ENCODE data around the gene CILP2.

Gene CILP2

DNA sequence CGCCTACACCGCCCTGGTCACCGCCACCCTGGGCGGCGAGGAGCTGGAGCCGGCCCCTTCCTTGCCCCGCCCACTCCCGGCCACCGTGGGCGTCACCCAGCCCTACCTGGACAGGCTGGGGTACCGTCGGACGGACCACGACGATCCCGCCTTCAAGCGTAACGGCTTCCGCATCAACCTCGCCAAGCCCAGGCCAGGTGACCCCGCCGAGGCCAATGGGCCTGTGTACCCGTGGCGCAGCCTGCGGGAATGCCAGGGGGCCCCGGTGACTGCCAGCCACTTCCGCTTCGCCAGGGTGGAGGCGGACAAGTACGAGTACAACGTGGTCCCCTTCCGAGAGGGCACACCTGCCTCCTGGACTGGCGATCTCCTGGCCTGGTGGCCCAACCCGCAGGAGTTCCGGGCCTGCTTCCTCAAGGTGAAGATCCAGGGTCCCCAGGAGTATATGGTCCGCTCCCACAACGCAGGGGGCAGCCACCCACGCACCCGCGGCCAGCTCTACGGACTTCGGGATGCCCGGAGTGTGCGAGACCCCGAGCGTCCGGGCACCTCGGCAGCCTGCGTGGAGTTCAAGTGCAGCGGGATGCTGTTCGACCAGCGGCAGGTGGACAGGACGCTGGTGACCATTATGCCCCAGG is 7.0 kb downstream of the CILP2 start:
- DNase-seq (ENCODE audit: low read depth, low spot score): no peak

DNA sequence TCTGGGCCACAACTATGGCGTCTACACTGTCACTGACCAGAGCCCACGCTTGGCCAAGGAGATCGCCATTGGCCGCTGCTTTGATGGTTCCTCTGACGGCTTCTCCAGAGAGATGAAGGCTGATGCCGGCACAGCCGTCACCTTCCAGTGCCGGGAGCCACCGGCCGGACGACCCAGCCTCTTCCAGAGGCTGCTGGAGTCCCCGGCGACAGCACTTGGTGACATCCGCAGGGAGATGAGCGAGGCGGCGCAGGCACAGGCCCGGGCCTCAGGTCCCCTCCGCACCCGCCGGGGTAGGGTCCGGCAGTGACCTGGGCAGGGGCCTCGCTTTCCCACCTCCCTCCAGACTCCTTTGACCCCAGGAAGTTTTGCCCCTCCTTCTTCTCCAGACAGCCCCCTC is 7.6 kb downstream of the CILP2 start:
- no peak for DNase-seq (ENCODE audit: low read depth, low spot score)

DNA sequence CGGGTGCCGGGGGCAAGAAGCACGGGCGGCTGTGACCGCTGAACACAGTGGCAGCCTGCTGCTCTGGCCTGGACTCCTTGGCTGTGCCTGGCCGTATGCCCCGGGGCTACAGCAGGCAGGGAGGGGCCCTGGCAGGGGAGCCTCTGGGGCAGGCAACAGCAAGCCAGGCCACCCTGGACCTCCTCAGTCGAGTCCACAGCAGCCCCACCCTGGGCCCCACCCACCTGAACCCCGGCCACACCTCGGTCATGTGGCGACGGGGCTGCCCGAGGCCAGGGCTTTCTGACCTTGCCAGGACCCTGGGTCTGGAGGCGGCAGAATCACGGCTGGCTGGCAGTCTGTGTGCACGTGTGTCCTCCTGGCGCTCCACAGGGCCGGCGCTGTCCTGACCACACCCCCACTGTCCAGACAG is 8.7 kb downstream of the CILP2 start:
- no peak for DNase-seq (ENCODE audit: low read depth, low spot score)

DNA sequence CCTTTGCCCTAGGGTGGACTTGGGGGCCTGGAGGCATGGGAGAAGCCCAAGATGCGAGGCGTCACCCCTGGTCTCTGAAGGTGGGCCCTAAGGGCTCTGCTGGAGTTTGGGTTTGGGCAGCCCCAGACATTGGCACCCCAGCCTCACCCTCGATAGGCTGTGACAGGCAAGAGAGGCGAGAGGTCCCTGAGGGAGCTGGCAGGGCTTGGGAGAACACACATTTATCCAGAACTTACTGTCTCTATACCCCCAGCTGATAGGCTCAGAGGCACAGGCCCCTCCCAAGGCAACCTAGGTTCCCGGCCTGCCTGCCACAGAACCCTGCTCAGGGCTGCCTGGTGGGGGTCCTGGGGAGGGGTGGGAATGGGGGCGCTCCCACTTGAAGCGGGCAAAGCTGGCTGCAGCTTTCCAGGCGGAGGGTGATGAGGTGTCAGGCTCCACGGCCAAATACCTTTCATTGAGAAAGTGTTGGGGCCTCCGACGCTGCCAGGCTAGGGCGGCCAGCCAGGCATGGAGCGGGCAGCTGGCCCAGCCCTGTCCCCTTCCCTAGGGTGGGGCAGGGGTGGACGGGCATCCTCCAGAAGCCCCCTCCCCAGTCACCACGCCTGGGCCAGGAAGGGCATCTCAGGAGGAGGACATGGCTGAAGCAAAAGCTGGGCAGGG is 9.7 kb downstream of the CILP2 start:
- no peak for DNase-seq (ENCODE audit: low read depth, low spot score)

DNA sequence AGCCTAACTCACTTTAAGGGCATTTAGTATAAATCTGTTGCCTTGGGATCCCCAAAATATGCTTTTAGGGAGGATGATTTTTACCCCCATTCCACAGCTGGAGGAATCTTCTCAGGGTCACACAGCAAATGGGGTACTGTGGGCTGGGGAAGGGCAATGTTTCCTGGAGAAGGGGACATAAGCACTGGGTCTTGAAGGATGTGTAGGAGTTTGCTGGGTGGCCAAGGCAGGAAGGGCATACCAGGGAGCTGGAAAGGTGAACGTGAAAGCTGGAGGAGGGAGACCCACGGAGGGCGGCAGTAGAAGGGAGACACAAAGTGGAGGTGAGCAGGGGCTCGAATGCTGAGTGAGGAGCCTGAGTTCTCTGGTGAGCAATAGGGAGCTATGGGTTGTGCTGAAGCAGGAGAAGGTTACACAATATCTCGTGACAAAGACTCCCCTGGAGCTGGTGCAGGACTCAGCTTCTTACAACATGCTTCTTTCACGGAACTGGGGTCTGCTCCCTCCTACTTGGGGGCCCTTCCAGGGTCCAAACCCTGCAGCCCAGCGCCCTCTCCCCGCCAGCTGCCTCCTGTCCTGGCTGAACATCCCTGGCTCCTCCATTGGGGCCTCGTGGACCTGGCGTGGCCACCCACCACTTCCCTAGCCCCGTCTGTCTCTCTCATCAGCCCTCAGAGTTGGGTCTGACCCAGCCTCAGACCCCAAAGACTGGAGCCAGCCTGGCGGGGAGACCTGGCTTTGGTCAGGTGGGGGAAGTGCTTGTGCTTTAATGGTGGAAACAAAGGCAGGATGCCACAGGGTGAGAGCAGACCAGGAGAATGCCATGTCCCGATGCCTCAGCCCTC is 11.1 kb downstream of the CILP2 start:
- no peak for DNase-seq (ENCODE audit: low read depth, low spot score)

DNA sequence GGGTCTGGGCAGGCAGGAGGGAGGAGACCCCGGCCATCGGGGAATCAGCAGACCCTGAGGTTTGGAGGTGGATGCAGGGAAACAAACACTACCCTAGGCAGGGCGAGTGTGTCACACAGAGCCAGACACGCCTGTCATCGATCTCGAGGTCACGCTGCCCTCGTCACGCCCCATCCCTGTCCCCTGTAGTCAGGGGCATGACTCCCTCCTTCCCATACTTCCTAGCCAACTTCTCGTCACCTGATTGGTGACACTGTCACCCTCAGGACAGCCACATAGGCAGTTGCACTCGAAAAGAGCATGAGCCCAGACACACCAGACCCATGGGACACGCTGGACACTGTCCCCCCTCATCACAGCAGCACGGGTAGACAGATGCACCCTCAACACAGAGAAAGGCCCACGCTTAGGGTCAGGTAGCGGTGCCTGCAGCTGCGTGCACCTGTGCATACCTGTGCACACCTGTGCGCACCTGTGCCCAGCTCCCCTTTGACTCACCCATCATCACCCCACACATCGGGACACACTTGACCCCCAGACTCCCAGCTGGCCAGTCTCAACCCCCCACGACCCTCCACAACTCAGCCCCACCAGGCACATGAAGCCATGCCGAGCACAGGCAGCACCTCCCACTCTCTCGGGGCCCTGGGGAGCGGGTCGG is 11.9 kb downstream of the CILP2 start:
- DNase-seq (ENCODE audit: low read depth, low spot score): no peak

DNA sequence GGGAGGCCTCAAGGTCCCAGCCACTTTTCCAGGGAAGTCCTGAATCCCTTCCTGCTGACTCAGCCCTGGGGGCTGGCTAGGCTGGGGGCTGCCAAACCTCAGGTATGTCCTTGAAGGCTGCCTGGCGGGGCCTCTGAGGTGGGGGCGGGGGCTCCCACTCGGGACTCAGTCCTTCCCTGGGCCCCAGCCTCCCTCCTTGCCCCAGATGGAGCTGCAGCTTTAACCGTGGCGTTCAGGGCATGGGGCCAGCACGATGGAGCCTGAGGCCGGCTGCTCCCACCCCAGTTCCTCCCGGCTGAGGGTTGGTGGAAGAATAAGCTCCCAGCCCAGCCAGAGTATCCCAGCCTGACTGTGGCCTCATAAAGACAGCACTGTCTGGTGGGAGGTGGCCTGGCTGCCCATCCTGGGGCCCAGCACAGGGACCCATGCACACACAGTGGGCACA is 12.4 kb downstream of the CILP2 start:
- DNase-seq (ENCODE audit: low read depth, low spot score): no peak

DNA sequence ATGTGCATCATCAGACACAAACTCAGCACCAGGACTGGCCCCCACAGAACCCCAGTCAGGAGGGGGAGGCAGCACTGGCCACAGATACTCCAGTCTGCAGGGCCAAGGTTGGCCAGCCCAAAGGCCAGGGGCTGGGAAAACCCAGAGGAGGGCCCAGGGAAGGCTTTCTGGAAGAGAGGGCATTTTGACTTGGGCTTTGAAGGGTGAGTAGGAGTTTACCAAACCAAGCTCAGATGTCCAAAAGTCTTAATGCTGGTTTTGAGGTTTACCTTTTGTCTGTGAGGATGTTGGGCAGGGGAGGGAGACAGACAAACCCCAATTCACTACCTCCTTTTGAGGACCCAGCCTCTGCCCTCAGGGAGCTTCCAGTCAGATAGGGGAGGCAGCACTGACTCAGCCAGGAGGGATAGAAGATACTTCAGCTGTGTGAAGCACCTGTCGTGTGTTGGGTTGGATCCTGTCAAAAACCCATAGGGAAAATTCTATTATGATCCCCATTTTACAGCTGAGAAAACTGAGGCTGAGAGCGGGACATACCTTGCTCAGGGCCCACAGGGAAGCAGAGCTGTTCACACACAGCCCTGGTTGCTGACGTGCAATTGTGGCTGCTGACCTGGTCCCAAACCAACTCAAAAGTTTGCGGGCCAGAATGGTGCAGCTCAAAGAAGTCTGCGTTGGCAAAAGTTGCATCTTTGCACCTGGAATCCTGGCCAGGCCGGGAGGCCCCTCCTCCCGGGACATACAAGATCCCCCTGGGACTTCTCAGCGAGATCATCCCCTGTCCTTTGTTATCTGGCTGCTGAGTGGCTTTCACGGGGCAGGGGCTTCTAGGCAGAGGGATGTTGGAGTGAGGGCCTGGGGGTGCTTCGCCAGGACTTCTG is 13.1 kb downstream of the CILP2 start:
- no peak for DNase-seq (ENCODE audit: low read depth, low spot score)

DNA sequence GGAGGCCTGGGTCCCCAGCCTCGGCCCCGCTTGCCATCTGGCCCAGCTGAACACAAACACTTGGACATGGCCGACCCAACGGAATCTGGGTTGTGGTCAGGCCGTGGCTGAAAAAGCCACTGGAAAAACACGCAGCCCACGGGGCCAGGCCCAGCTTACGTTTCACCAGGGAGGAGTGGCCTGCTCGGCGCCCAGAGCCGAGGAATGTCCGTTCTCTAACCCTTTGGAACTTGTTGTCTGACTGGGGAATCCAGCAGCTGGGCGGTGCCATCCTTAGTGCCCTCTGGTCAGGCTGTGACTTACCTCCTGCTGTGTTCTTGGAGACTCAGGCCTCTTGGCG is 13.8 kb downstream of the CILP2 start:
- no peak for DNase-seq (ENCODE audit: low read depth, low spot score)

DNA sequence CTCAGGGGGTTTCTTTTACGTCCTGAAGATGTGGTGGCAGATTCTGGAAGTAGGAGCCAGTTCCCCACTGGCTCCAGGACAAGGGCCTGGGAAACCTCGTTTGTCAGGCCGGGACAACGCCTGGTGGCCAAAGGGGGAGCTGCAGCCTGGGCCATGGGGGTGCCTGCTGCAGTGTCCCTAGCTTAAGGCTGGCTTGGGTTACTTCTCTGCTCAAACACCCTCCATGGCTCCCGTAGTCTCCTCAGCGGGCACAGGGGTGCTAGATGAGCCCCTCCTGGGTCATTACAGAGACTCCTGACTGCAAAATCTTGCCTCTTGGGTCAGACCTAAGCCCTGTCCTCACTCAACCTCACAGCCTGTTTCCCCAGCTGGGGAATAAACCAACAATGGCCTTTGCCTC is 14.7 kb downstream of the CILP2 start:
- no peak for DNase-seq (ENCODE audit: low read depth, low spot score)

DNA sequence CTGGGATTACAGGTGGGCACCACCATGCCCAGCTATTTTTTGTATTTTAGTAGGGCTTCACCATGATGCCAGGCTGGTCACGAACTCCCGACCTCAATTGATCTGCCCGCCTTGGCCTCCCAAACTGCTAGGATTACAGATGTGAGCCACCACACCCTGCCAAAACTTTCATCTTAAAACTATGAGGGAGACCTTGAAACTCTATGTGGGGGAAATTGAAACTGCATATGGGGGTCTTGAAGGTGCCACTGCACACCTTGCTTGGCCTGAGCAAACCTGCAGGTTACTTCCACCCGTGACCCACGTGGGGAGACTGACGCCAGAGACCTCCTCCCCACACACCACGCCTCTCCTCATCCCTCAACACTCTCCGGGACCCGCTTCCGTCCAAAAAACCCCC is 15.6 kb downstream of the CILP2 start:
- DNase-seq (ENCODE audit: low read depth, low spot score): no peak

DNA sequence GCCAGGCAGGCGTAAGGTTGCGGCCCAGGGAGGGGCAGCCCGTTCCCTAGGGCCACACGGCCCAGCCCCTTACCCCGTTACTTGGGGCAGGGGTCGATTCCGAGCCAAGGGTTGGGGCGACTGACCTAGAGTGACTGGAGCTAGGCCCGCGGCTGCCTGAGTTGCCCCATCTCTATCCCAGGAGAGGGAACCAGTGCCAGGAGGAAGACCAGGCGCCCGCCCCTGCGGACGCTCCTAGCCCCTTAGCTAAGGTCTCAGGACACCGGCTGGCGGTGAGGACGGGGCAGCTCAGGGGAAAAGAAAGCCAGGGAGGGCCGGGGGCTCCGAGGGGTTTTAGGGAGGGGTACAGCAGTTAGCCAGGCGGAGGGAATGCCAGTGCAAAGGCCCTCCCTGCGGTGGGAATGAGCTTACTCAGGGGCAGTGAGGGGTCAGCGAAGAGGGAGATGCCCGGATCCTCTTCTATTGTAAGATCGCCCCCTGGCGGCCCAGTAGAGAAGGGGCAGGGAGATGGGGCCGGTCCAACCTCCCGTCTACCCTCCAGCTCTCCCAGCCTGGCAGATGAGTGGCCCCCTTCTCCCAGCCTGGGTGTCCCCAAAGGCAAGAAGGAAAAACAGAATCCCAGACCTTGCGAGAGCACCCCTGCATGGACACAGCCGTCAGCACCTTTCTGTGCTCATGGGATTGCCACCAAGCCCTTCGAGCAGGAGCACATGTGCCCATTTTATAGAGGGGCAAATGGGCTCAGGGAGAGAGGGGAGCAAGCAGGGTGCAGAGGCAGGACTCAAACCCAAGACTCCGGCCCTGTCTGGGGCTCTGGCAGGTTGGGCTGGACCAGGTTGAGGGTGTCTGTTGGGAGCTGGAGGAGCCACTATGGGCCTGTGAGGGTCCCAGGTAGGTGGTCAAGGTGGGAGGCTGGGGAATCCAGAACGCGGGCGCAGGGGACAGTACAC is 16.3 kb downstream of the CILP2 start:
- DNase-seq (ENCODE audit: low read depth, low spot score): peak; percentile 36

DNA sequence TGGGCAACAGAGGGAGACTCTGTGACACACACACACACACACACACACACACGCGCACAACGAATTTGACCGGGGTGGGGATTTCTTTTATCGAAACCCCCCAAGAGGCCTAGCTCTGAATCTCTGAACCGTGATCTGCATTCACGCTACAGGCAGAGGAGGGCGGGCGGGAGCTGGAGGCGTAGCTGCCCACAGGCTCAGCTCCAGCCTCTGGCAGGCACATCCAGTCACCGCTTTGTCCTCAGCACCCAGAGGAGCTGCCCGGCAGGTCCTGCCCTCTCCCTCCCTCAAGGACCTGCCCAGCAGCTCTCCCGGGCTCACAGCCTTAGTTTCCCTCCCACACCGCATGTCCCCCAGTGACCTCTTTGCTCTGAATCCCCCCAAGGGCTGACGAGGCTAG is 20.0 kb downstream of the CILP2 start:
- DNase-seq (ENCODE audit: low read depth, low spot score): no peak

DNA sequence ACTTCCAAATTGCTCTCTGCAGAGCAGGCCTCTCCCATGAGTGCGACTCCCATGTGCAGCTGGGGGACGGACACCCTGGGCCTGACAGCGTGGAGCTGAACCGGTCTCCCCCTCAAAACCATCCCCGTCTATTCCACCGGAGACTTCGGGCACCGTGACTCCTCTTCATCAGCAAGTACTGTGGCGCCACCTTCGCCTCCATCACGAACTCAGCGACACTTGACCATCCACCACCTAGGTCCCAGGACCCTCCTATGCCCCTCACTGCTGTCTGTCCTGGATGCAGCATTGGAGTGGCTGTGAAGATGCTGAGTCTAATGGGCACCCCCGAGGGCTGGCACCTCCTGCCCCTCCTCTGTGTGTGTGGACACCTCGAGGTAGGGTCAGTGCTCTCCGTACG is 20.6 kb downstream of the CILP2 start:
- no peak for DNase-seq (ENCODE audit: low read depth, low spot score)

DNA sequence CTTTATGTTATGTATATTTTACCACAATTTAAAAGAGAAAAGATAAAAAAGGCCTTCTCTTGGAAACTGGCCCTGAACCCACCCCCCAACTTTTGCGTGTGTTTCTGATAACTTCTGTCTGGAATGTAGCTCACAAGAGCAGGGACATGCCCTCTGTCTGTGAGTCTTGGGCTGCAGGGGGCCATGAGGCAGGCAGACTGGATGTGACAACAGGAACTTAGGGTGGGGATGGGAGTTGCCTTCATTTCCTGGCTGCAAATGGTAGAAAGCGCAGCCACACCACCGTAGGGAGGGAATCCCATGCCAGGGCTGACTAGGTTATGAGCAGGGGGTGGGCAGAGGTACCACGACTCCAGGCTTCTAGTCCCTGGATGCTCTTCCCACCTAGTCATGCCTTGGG is 21.9 kb downstream of the CILP2 start:
- DNase-seq (ENCODE audit: low read depth, low spot score): no peak

DNA sequence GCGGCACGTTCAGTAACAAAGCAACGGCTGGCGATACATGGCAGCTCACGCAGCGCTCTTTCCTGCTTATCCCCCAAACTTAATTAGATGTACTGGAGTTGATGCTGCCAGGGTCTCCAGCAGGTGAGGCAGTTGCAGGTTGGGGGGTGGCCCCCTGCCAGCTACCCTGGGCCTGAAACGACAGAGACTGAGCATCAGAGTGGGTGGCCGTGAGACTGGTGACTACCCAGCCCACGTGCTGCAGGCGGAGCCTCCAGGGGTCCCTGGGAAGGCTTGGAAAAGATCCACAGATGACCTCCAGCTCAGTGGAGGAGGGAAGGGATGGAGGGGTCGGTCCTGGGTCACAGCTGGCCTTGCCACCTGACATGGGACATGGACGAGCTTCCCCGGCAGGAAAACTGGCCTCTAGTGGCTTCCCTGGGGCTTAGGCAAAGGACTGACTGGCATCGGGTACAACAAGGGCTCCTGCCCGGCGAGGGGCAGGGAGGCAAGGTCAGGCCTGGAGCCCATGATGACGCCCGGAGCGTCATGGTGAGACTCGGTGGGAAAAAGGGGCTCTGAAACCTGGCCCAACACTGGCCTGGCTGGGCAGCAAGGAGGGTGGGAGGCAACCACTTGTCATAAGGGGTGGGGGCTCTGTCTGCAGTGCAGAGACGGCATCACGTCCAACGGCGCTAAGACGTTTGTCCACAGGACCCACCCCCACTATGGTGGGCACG is 24.0 kb downstream of the CILP2 start:
- DNase-seq (ENCODE audit: low read depth, low spot score): no peak

DNA sequence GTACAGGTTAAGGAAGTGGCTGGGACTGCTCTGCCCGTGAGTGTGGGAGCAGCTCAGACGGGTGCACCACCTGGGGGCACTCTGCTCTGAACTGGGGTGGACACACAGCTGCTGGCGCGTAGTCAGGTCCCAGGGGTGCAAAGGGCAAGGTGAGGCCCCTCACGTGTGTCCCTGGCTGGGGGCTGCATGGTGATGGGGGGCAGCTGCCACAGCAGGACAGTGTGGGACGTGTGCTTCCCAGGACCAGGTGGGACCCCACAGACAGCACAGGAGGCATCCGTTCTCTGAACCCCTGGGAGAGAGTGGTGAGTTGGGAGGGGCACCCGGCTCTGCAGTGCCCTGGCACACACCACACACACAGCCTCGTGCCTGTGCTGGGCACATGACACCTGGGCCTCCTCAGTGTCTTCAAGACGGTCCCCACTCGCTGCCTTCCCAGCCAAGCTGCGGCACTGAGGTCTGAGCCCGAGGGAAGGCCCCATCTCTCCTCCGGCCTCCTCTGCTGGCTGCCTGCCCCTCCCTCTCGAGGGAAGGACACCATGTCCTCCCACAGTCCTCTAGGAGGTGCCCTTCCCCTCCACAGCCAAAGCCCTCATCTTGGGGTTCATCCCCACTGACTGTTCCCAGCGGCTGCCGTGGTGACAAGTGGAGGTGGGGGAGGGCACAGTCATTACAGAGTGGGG is 24.7 kb downstream of the CILP2 start:
- no peak for DNase-seq (ENCODE audit: low read depth, low spot score)

DNA sequence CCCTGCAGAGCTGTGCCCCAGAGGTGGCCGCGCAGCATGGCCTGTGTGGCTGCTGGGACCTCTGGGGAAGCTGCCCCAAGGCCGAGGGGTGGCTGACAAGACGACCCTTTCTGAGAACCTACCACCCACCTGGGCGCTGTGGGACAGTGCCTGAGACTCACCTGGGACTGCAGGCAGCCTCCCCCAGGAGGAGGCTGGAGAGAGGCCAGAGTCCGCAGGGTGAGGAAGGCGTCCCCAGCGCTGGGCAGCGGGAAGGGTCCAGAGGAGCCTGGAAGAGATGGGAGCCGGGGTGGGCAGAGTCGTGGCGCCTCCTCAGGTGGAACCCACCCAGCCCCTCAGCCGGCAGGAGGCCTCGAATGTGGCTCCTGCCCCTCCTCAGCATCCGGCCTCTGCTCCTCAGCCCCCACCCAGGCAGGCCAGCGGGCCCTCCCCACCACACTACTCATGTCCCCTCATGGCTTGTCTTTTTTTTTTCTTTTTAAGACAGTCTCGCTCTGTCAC is 25.3 kb downstream of the CILP2 start:
- DNase-seq (ENCODE audit: low read depth, low spot score): no peak

DNA sequence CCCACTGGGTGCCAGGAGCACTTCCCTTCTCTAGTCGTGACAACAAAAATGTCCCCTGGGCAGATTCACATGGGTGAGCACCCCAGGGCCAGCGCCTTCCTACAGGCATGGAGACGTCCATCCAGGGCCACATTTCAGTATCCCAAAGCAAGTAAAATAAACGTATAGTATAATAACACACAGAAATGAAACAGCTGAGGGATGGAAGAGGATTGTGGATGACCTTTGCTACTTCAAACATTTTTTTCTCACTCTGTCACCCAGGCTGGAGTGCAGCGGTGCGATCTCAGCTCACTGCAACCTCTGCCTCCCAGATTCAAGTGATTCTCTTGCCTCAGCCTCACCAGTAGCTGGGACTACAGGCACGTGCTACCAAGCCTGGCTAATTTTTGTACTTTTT is 28.2 kb downstream of the CILP2 start:
- DNase-seq (ENCODE audit: low read depth, low spot score): no peak
